ENCODE measurements around the gene ZNF765.
A peak's percentile ranks its signal among the peaks of the same experiment; 100 is the strongest.
"Not testable (repeated sequence)": the region's sequence is repeated elsewhere in the genome, so short reads cannot be mapped to it uniquely, and the experiment has no call there.

ZNF765 gene

GRCh38 chr19:53423074-53423473 lies 28.1 kb downstream of the ZNF765 start:
- not testable (repeated sequence) for DNase-seq

GRCh38 chr19:53423680-53424079 lies 28.7 kb downstream of the ZNF765 start:
- not testable (repeated sequence) for DNase-seq

GRCh38 chr19:53424968-53425597 lies 30.1 kb downstream of the ZNF765 start:
- DNase-seq = peak; percentile 10 to 53 (median 27)

- DNase-seq = peak; percentile 95 to 97 (median 96)
Observed at GRCh38 chr19:53431399-53432087, 36.6 kb downstream of the ZNF765 start, which contains the start of gene ZNF761. Gene ZNF761, plus strand, starts transcription at chr19:53431984. Its CDS starts 15,285 bp downstream, at chr19:53447269.

- no peak for DNase-seq
Observed at GRCh38 chr19:53432088-53432661, 37.2 kb downstream of the ZNF765 start.

- DNase-seq = not testable (repeated sequence)
Observed at GRCh38 chr19:53443809-53444208, 48.9 kb downstream of the ZNF765 start.

GRCh38 chr19:53447196-53447595 lies 52.2 kb downstream of the ZNF765 start:
- not testable (repeated sequence) for DNase-seq

GRCh38 chr19:53455828-53456227 lies 60.9 kb downstream of the ZNF765 start:
- no peak for DNase-seq

- not testable (repeated sequence) for DNase-seq
Observed at GRCh38 chr19:53460131-53460721, 65.3 kb downstream of the ZNF765 start.

- no peak for DNase-seq
Observed at GRCh38 chr19:53461866-53462265, 66.9 kb downstream of the ZNF765 start.

GRCh38 chr19:53462861-53463260 lies 67.9 kb downstream of the ZNF765 start:
- no peak for DNase-seq

GRCh38 chr19:53463263-53463662 lies 68.3 kb downstream of the ZNF765 start:
- no peak for DNase-seq

GRCh38 chr19:53466726-53467484 lies 72.0 kb downstream of the ZNF765 start:
- DNase-seq = no peak

GRCh38 chr19:53467485-53468262 lies 72.7 kb downstream of the ZNF765 start, which contains the start of gene ZNF813:
Gene ZNF813, plus strand, starts transcription at chr19:53467733. Its CDS starts 16,090 bp downstream, at chr19:53483823.
- peak; percentile 88 to 96 (median 92) for DNase-seq

GRCh38 chr19:53468628-53469027 lies 73.7 kb downstream of the ZNF765 start:
- DNase-seq = not testable (repeated sequence)

GRCh38 chr19:53471916-53472315 lies 77.0 kb downstream of the ZNF765 start:
- no peak for DNase-seq

- not testable (repeated sequence) for DNase-seq
Observed at GRCh38 chr19:53474832-53475231, 79.9 kb downstream of the ZNF765 start.

- DNase-seq = not testable (repeated sequence)
Observed at GRCh38 chr19:53475470-53475869, 80.5 kb downstream of the ZNF765 start.
